Stimulated activated CD8-positive, alpha-beta memory T cell treated with anti-CD3 and anti-CD28 coated beads, Interleukin-12 subunit alpha, Interleukin-12 subunit beta, amount 100 ng/mL, for 24 hours (primary cell): ENCODE data around the gene HMGN3.

ENCODE experiments used
- DNase-seq: peaks from one replicate; pipeline ENCODE4 v3.0.0-alpha.2; 2020; ENCODE audit errors: extremely low read depth

Gene HMGN3

GRCh38 chr6:79184641-79185040, 49.8 kb downstream of the HMGN3 start:
- DNase-seq: no peak

- no peak for DNase-seq
Measured at GRCh38 chr6:79184086-79184485, 50.4 kb downstream of the HMGN3 start.

- no peak for DNase-seq
Measured at GRCh38 chr6:79180052-79180451, 54.4 kb downstream of the HMGN3 start.

GRCh38 chr6:79173378-79173777, 61.1 kb downstream of the HMGN3 start:
- no peak for DNase-seq

- no peak for DNase-seq
Measured at GRCh38 chr6:79170959-79171358, 63.5 kb downstream of the HMGN3 start.

- DNase-seq: no peak
Measured at GRCh38 chr6:79170431-79170830, 64.1 kb downstream of the HMGN3 start.

- no peak for DNase-seq
Measured at GRCh38 chr6:79168695-79168980, 65.8 kb downstream of the HMGN3 start.

GRCh38 chr6:79167931-79168694, 66.4 kb downstream of the HMGN3 start:
- no peak for DNase-seq

- DNase-seq: no peak
Measured at GRCh38 chr6:79159846-79160245, 74.6 kb downstream of the HMGN3 start.

GRCh38 chr6:79158856-79159516, 75.5 kb downstream of the HMGN3 start:
- no peak for DNase-seq

- DNase-seq: no peak
Measured at GRCh38 chr6:79157961-79158644, 76.4 kb downstream of the HMGN3 start.

- no peak for DNase-seq
Measured at GRCh38 chr6:79152269-79152737, 82.2 kb downstream of the HMGN3 start.
